H9 (cell line): ENCODE data around the gene ANKRD2. TPM values are rescaled to one million over a fixed set of nuclear protein-coding genes. Genes with fewer than 3 reads are reported as not detected.

Experiments
- DNase-seq: peaks from one replicate; pipeline ENCODE4 v3.0.0-alpha.2; 2017
- H2AFZ ChIP-seq: one replicate; pipeline ENCODE4 v1.6.1; 2013; ENCODE audit warnings: mild to moderate bottlenecking, low read length, control low read depth, moderate library complexity
- H2AK5ac ChIP-seq: 2 replicates; pipeline ENCODE4 v1.6.1; 2013; ENCODE audit warnings: low read length, control low read depth, mixed read lengths; ENCODE audit not compliant: insufficient read length
- H2BK120ac ChIP-seq: one replicate; pipeline ENCODE4 v1.6.1; 2013; ENCODE audit warnings: low read depth, mild to moderate bottlenecking, low read length, control low read depth, inconsistent platforms; ENCODE audit not compliant: poor library complexity, severe bottlenecking
- H2BK12ac ChIP-seq: 2 replicates; pipeline ENCODE4 v1.6.1; 2013; ENCODE audit warnings: low read length, control low read depth, mixed read lengths, low read depth; ENCODE audit not compliant: insufficient read length
- H2BK15ac ChIP-seq: 2 replicates; pipeline ENCODE4 v1.6.1; 2013; ENCODE audit warnings: low read depth, low read length, control low read depth
- H2BK20ac ChIP-seq: one replicate; pipeline ENCODE4 v1.6.1; 2013; ENCODE audit warnings: low read depth, mild to moderate bottlenecking, low read length, control low read depth, inconsistent platforms; ENCODE audit not compliant: poor library complexity, severe bottlenecking
- H2BK5ac ChIP-seq: 2 replicates; pipeline ENCODE4 v1.6.1; 2013; ENCODE audit warnings: low read length, control low read depth, mixed read lengths; ENCODE audit not compliant: insufficient read length
- H3K14ac ChIP-seq: 2 replicates; pipeline ENCODE4 v1.6.1; 2013; ENCODE audit warnings: low read length, control low read depth; ENCODE audit not compliant: insufficient read depth
- H3K18ac ChIP-seq: 2 replicates; pipeline ENCODE4 v1.6.1; 2013; ENCODE audit warnings: low read depth, mild to moderate bottlenecking, mixed read lengths, low read length, control low read depth; ENCODE audit not compliant: insufficient read length
- H3K23ac ChIP-seq: 2 replicates; pipeline ENCODE4 v1.6.1; 2013; ENCODE audit warnings: low read length, control low read depth, mixed read lengths, low read depth; ENCODE audit not compliant: insufficient read length
- H3K23me2 ChIP-seq: 2 replicates; pipeline ENCODE4 v1.6.1; 2013; ENCODE audit warnings: low read depth, mild to moderate bottlenecking, mixed read lengths, low read length, control low read depth; ENCODE audit not compliant: insufficient read length, poor library complexity, severe bottlenecking
- H3K27ac ChIP-seq: 2 replicates; pipeline ENCODE4 v1.5.1; 2013; ENCODE audit warnings: low read length, control low read depth, mixed read lengths, low read depth; ENCODE audit not compliant: insufficient read length
- H3K27me3 ChIP-seq: 2 replicates; pipeline ENCODE4 v1.6.1; 2013; ENCODE audit warnings: low read length, control low read depth, inconsistent platforms; ENCODE audit not compliant: insufficient read depth
- H3K4ac ChIP-seq: 2 replicates; pipeline ENCODE4 v1.6.1; 2013; ENCODE audit warnings: low read depth, mild to moderate bottlenecking, control low read depth, inconsistent platforms, low read length, moderate library complexity
- H3K4me1 ChIP-seq: 2 replicates; pipeline ENCODE4 v1.6.1; 2013; ENCODE audit warnings: low read length, control low read depth, inconsistent platforms; ENCODE audit not compliant: insufficient read depth
- H3K4me2 ChIP-seq: 2 replicates; pipeline ENCODE4 v1.6.1; 2013; ENCODE audit warnings: low read length, control low read depth, mixed read lengths; ENCODE audit not compliant: insufficient read length, insufficient read depth
- H3K56ac ChIP-seq: 2 replicates; pipeline ENCODE4 v1.6.1; 2013; ENCODE audit warnings: low read depth, mild to moderate bottlenecking, mixed read lengths, low read length, control low read depth; ENCODE audit not compliant: insufficient read length
- H3K79me1 ChIP-seq: 2 replicates; pipeline ENCODE4 v1.6.1; 2013; ENCODE audit warnings: low read depth, mild to moderate bottlenecking, moderate library complexity, low read length, control low read depth, inconsistent platforms; ENCODE audit not compliant: insufficient read depth, poor library complexity, severe bottlenecking
- H3K79me2 ChIP-seq: 2 replicates; pipeline ENCODE4 v1.6.1; 2013; ENCODE audit warnings: low read length, control low read depth, inconsistent platforms; ENCODE audit not compliant: insufficient read depth
- H3K9ac ChIP-seq: 2 replicates; pipeline ENCODE4 v1.6.1; 2013; ENCODE audit warnings: low read length, control low read depth, mixed read lengths; ENCODE audit not compliant: insufficient read length; ENCODE audit errors: extremely low read depth
- H3K9me3 ChIP-seq: one replicate; pipeline ENCODE4 v1.6.1; 2013; ENCODE audit warnings: low read depth, low read length, inconsistent platforms; ENCODE audit not compliant: control insufficient read depth
- H3T11ph ChIP-seq: one replicate; pipeline ENCODE4 v1.6.1; 2013; ENCODE audit warnings: mild to moderate bottlenecking, low read length, control low read depth, inconsistent platforms
- H4K20me1 ChIP-seq: one replicate; pipeline ENCODE4 v1.6.1; 2013; ENCODE audit not compliant: control insufficient read depth, insufficient read length, insufficient read depth
- H4K5ac ChIP-seq: 2 replicates; pipeline ENCODE4 v1.6.1; 2013; ENCODE audit warnings: low read depth, mild to moderate bottlenecking, mixed read lengths, low read length, control low read depth; ENCODE audit not compliant: insufficient read length
- H4K8ac ChIP-seq: replicated peaks from 2 replicates; pipeline ENCODE4 v1.6.1; 2013; ENCODE audit warnings: low read length, control low read depth, mixed read lengths, low read depth; ENCODE audit not compliant: insufficient read length
- H4K91ac ChIP-seq: 2 replicates; pipeline ENCODE4 v1.6.1; 2013; ENCODE audit warnings: low read depth, mild to moderate bottlenecking, moderate library complexity, mixed read lengths, low read length, control low read depth; ENCODE audit not compliant: insufficient read length
- H3K27ac Mint-ChIP-seq, 3 experiments: 2 replicates in 2 of 3; 3 replicates in 1 of 3; pipeline ENCODE4 v1.8.0; 2020 to 2021; ENCODE audit warnings: mixed read lengths in 3 of 3, mild to moderate bottlenecking in 1 of 3, moderate library complexity in 1 of 3
- H3K27me3 Mint-ChIP-seq: 2 replicates; pipeline ENCODE4 v1.8.0; 2021; ENCODE audit warnings: low read depth, mild to moderate bottlenecking, moderate library complexity, mixed read lengths
- H3K36me3 Mint-ChIP-seq, 3 experiments: 2 replicates in 2 of 3; 3 replicates in 1 of 3; pipeline ENCODE4 v1.8.0; 2020 to 2021; ENCODE audit warnings: low read depth in 3 of 3, mixed read lengths in 3 of 3; ENCODE audit not compliant: insufficient read depth in 1 of 3
- H3K4me1 Mint-ChIP-seq, 2 experiments: 2 replicates each; pipeline ENCODE4 v1.8.0; 2020; ENCODE audit warnings: mixed read lengths in 2 of 2
- H3K4me3 Mint-ChIP-seq, 2 experiments: 2 replicates in 1 of 2; 3 replicates in 1 of 2; pipeline ENCODE4 v1.8.0; 2020 to 2021; ENCODE audit warnings: mild to moderate bottlenecking in 2 of 2, mixed read lengths in 2 of 2, moderate library complexity in 1 of 2
- H3K9me3 Mint-ChIP-seq, 2 experiments: 2 replicates in 1 of 2; 3 replicates in 1 of 2; pipeline ENCODE4 v1.8.0; 2020; ENCODE audit warnings: mild to moderate bottlenecking in 2 of 2, mixed read lengths in 2 of 2, moderate library complexity in 1 of 2
- CTCF ChIP-seq: fragments of 200-600 bp; sonication (generic); conservative IDR thresholded peaks from 3 replicates; pipeline ENCODE4 v1.8.0; 2021; ENCODE audit warnings: antibody characterized with exemption, mild to moderate bottlenecking
- WGBS: extraction: QIAGEN DNeasy Blood & Tissue Kit; methylation state at CpG from one replicate; pipeline ENCODE4 v1.1.7; 2013; ENCODE audit warnings: missing lambda C conversion rate, low lambda C conversion rate, mixed read lengths; ENCODE audit not compliant: insufficient read length; ENCODE audit errors: extremely low coverage; 5-methylcytosine and 5-hydroxymethylcytosine counted together
- total RNA-seq: library from RNA; stranded (reverse); gene quantifications from 2 replicates; pipeline ENCODE4 v1.2.1, GENCODE V29; 2021

The ANKRD2 gene
- total RNA-seq, 1 experiment from 2014 or later: not detected

GRCh38 chr10:97612386-97612785, 39.8 kb downstream of the ANKRD2 start:
- H3K23me2 ChIP-seq: no peaks in the 10 kb centered on the region
- no peak overlapping the region for H2BK12ac ChIP-seq
- no peak overlapping the region for H2AFZ ChIP-seq
- H3K9me3 ChIP-seq: no peaks in the 10 kb centered on the region
- no peak overlapping the region for H2BK120ac ChIP-seq
- Mint-ChIP-seq H3K27me3 (no peaks in the 10 kb centered on the region), H3K27ac (no peak overlapping the region), H3K36me3 (0 out of 7 replicates have a peak, but pooled peaks cover 3 to 5% (median 4%) of the 10 kb centered on the region in 3 experiments), H3K9me3 (no peaks in the 10 kb centered on the region), H3K4me1 (peaks cover 11 to 13% of the 10 kb centered on the region in 2 experiments), H3K4me3 (no peak overlapping the region)
- H4K91ac ChIP-seq: no peak overlapping the region
- no peaks in the 10 kb centered on the region for H3K27me3 ChIP-seq
- H3K23ac ChIP-seq: no peak overlapping the region
- H3T11ph ChIP-seq: no peak overlapping the region
- no peak overlapping the region for H3K4ac ChIP-seq
- no peak overlapping the region for H4K5ac ChIP-seq
- no peak overlapping the region for H3K4me2 ChIP-seq
- H3K27ac ChIP-seq: no peak overlapping the region
- H3K18ac ChIP-seq: no peak overlapping the region
- no peak overlapping the region for H3K56ac ChIP-seq
- no CpG with 5 or more reads among the region's 2 CpGs for WGBS
- H4K20me1 ChIP-seq: no peaks in the 10 kb centered on the region
- H2BK15ac ChIP-seq: no peak overlapping the region
- TF ChIP-seq CTCF: peak; percentile 70
- no peaks in the 10 kb centered on the region for H3K4me1 ChIP-seq
- H2BK20ac ChIP-seq: no peak overlapping the region
- H3K14ac ChIP-seq: no peak overlapping the region
- no peaks in the 10 kb centered on the region for H3K79me2 ChIP-seq
- peak; percentile 51 for DNase-seq
- no peaks in the 10 kb centered on the region for H3K79me1 ChIP-seq
- no peak overlapping the region for H4K8ac ChIP-seq
- no peak overlapping the region for H3K9ac ChIP-seq
- H2AK5ac ChIP-seq: no peak overlapping the region
- H2BK5ac ChIP-seq: no peak overlapping the region
